ENCODE data around the gene ZBTB46.

The ZBTB46 gene

GRCh38 chr20:63765082-63765873, 65.8 kb downstream of the ZBTB46 start:
- no peak for DNase-seq

GRCh38 chr20:63759377-63759901, 71.6 kb downstream of the ZBTB46 start:
- DNase-seq = no peak

GRCh38 chr20:63758152-63758551, 72.9 kb downstream of the ZBTB46 start:
- DNase-seq = no peak

GRCh38 chr20:63756648-63756991, 74.4 kb downstream of the ZBTB46 start:
- no peak for DNase-seq

DNA sequence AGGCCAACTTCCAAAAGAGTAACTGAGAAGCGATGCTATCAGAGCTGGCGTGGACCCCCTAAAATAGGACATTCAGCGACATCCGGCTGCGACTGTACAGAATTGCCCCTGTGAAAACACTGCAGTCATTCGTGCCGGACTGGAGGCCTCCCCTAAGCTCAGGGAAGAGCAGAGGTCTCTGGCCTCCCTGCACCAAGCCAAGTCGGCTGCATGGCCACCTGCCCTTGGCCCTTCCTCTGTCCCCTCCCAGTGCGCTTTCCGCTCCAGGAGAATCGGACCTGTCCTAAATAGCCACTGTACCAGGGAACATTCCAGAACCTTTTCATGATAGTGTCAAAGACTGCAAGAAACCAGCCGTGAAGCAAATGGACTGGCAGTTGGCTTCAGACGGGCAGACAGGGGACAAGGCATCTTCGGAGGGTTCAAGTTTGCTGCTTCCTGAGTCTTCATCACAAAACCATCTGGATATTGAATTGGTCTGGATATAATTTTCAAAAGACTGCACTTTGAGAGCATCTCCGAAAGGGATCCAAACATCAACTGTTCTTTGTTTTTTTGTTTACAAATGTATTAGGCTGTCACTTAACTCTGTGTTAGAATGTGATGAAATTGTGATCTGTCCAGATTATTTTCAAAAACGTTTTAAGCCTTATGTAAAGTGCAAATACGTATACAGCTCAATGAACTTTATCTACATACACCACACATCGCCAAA, 75.0 kb downstream of the ZBTB46 start:
- DNase-seq = no peak

GRCh38 chr20:63754008-63754407, 77.1 kb downstream of the ZBTB46 start:
- no peak for DNase-seq

GRCh38 chr20:63753381-63753780, 77.7 kb downstream of the ZBTB46 start:
- DNase-seq = no peak

DNA sequence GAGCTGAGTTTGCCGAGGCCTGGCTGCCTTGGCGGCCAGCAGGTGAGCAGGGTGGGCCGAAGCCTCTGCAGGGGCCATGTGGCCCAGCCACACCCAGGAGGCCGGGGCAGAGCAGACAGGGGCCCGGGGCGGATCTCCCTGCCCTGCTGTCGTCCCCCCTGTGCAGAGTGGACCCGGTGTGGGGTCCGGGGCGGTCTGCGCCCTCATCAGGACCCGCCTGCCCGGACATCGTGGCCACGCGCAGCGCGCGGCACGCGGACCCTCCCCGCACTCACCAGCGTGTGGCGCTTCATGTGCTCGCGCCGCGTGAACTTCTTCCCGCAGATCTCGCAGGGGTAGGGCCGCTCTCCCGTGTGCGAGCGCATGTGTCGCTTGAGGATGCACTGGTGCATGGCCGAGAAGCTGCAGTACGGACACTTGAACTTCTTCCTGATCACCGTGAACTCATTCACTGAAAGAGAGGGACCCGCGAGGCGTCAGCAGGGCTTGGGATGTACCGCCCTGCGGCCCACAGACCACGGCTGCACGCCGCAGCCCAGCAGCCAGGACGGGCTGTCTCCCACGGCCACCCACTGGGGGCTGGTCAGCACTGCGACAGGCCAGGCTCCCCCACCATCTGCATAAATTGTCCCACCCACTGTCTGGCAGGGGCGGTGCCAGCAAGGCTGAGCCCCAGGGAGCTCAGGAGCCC, 78.5 kb downstream of the ZBTB46 start:
- DNase-seq = no peak

DNA sequence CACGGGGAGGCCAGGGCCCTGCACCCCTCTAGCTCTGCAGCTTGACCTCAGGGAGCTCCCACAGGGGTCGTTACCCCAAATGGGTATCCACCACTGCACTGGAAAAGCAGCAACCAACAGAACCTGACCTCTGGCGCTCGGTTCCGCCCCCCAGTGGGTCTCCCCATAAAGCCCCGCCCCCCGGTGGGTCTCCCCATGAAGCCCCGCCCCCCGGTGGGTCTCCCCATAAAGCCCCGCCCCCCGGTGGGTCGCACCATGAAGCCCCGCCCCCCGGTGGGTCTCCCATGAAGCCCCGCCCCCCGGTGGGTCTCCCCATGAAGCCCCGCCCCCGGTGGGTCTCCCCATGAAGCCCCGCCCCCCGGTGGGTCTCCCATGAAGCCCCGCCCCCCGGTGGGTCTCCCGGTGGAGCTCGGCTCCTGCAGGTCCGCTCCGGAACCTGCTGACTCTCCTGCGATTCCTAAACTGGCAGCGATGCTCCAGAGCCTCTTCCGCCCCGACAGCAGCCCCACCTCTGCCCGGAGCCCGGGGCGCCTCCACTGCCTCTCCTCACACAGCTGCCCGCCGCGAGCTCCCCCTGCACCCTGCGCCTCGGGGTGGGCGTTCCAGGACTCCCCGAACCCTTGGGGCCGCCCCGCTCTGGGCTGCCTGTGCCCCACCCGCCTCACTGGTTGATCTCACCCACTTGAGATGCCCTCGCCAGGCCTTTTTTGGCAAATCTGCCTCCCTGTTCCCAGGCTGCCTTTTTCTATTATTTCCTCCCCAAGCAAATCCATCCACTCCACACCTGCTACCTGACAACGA, 79.4 kb downstream of the ZBTB46 start:
- DNase-seq = peak; percentile 27

DNA sequence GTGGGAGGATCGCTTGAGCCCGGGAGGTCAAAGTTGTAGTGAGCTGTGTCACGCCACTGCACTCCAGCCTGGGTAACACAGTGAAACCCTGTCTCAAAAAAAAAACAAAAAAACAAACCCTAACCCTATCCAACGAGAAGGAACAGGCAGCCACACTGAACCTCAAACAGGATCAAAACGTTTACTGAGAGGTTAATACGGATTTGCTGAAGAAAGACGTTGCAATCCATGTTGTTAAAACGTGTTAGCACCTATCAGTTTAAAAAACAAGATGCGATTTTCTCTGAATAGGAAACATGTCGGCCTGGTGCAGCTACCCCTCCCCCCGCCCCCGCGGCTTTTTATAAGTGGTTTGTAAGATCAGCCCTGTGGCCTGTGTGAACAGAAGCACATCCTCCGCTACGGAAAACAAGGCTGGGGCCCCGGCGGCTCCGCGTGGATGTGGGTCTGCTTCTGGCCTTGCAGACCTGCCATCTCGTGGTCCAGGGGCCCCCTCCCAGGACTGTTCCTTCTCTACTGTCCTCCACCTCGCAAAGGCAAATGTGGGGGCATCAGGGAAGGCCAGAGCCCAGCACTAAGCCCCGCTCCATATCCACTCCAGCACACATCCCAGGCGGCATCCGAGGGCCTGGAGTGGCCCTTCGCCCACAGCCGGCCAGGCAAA, 80.1 kb downstream of the ZBTB46 start:
- DNase-seq = no peak

- no peak for DNase-seq
Observed at GRCh38 chr20:63749597-63750508, 81.2 kb downstream of the ZBTB46 start.

DNA sequence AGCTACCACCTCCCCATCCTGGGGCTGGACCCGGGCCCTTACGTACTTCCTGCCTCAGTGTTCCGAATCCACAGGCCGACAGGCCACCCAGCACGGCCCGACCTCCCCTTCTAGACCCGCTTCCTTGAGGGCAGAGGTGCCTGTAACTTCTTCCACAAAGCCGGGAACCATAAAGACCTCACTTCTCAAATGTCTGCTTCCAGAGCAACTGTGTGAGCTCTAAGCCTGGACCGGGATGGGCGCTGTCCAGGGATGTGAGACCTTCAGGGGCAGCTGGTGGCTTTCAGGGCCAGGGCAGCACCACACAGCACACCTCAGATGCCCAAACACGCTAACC, 82.2 kb downstream of the ZBTB46 start:
- no peak for DNase-seq

DNA sequence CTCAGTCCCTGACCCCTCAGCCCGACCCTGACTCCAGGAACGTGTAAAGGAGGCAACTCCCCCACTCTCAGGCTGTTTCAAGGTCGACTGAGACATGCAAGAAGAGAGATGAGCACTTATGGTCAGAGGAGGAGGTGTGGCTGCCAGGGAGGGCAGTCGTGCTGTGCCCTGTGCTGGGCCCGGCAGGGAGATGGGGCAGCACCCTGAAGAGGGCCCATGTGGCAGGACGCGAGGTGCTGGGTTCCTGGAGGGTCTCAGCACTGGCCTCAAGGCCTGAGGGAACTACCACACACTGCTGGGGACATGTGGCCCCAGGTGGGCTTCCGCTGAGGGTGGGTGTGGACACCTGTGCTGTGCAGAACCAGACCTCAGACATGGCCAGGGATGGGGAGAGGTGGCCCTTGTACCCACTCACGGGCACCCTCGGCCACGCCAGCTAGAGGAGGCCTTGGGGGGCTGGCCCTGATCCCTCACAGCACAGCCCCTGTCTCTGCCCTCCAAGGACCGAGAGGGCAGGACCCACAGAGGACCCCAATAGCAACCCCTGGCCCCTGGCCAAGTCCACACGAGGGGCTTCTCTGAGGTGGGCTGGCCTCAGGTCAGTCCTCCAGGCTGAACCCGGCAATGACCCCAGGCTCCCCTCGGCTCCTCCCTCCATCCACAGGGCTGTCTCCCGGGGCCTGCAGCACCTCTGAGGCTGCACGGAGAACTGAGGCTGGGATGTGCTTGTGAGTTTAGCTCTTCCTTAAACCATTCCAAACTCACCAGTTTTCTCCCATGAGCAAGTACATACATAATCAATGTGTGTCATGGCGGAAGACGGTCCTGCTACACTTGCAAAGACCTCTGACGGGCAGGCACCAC, 82.8 kb downstream of the ZBTB46 start:
- DNase-seq = no peak

DNA sequence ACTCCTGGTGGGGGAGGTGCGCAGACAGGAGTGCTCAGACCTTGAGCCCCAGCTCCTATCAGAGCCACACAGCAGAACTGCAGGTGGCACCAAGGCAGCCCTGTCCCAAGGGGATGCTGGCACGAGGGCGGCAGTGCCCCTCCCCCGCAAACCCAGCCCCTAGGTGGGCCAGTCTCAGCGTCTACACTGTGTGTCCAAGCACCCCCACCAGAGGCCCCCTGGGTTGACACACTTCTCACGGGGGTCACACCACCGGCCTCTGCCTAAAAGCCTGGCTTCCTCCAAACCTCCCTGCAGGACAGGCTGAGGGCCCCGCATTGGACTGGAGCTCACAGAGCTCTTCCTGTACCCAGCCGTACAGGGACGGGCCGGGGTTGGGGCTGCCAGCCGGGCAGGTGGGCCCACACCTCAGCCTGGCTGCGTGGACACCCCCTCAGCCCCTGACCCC, 83.4 kb downstream of the ZBTB46 start:
- no peak for DNase-seq

DNA sequence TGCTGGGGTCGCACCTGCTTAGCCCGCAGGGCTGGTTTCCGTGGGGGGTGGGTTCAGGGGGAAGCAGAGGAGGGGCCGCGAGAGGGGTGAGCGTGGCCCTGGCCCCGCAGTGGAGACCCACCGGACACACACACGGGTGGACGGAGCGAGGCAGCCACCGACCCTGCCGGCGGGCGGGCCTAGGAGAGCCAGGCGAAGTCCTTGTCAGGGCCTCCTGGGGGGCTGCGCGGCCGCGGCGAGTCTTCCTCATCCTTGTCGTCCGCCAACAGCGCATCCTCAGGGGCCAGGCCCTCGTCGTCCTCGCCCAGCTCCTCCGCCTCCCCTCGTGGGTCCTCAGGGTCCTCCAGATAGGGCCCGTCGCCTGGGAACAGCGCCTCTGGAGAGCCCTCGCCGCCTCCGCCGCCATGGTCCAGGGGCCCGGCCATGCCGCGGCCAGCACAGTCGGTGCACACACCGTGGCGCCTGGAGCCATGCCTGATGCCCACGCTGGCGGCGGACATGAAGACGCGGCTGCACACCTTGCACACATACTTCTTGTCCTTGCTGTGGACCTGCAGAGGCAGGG, 84.2 kb downstream of the ZBTB46 start:
- no peak for DNase-seq

DNA sequence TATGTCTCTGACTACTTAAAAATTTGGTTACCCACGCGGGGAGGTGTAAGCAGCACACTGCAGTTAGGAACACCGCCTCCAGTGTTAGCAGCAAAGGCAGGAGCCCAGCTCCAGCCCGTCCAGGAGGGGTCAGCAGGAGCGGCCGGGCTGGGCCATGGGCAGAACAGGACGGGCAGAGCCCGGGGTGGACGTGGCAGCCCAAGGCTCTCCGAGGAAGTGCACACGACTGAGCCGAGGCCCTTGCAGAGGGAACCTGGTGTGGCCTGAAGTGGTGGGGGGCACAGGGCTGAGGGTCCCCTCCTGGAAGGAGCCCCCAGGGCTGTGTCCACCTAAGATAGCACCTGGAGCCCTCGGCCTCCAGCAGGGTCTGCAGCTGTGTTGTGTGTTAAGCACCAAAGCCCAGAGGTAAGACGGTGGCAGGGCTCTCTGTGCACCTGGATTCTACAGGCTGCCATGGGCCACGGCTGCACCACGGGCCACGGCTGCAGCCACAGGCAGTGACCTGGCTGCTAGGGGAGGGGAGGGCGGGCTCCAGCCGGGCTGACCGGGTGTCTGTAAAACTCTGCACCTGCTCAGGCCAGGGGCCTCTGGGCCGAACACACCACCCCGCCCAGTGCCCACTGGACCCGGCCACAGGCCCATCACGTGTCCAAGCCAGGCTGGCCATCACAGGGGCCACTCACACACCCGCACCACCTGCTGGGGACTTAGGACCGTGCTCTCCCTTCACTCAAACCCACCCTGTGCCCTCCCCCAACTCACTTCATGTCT, 84.9 kb downstream of the ZBTB46 start:
- DNase-seq = no peak

DNA sequence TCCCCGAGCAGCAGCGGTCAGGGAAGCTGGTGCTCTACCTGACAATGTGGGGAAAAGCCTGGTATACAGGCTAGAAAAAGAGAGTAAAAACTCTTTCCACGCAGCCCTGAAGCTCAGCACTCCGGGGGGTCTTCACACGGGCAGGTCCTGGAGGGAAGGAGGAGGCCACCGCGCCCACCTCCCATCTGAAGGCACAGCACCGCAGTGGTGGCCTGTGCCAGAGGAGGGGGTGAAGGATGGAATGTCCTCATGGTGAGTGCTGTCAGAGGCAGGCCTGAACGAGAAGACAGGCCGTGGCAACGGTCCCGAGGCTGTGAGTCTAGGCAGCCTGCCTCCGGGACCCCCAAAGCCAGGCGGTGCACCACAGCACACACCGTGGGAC, 85.6 kb downstream of the ZBTB46 start:
- no peak for DNase-seq

- DNase-seq = no peak
Observed at GRCh38 chr20:63744574-63745423, 86.3 kb downstream of the ZBTB46 start.
